Measurements from ENCODE around the gene HTR1B. TPM values are rescaled to one million over a fixed set of nuclear protein-coding genes. Genes with fewer than 3 reads are reported as not detected.

Gene HTR1B
- total and polyA plus RNA-seq, 9 of the 15 experiments (the other 6 are each of a cell fraction or from before 2014, with no cell fraction given) = not detected

DNA sequence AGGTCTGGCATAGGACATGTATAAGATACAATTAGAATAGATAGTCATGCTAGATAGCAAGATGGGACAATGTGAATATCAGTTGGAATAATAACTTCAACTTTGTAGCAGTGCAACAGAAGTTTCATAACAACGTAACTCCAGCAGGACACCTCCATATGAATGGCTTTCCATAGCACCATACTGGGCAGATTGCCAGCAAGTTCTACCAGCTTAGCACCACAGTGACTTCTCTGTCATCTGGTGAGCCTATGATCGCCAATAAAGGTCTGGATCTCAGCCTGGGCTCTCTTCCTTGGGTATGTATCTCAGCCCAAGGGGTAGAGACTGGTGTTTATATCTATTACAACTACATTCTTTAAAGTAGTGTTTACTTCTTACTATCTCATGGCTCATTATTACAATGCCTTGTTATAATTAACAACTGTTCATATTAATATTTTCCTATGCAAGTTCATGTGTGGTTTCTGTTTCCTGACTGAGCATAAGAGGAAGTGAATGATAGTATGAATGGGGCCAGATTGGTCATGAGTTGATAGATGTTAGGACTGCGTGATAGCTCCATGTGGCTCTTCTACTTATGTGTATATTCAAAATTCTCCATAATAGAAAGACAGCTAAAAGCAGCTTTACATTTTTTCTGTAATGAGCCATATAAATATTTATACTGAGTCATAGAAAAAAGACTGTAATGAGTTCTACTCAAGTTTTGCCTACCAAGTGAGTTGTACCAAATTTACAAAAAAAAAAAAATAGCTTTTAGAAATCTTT, 22.9 kb downstream of the HTR1B start:
- H3K79me2 ChIP-seq (ENCODE audit: control insufficient read depth, insufficient read depth, low read length) = no peaks in the 10 kb centered on the region
- ChIA-PET CTCF (ENCODE audit: low intra/inter-chr PET ratio) (no interaction called here), POLR2A (no interaction called here)
- 2% methylated on average over 3 of the region's 3 CpGs for WGBS (ENCODE audit: insufficient coverage, low coverage, missing lambda C conversion rate)
- H3K27me3 ChIP-seq (ENCODE audit: control insufficient read depth in 2 of 2, insufficient read depth in 2 of 2, low read length in 2 of 2) = no peaks in the 10 kb centered on the region
- ATAC-seq = no peak
- intact Hi-C loops (cut with micrococcal nuclease) = no loop called here
- DNase-seq (ENCODE audit: extremely low read depth in 1 of 4, low spot score in 3 of 4) = no peak
- H3K9ac ChIP-seq (ENCODE audit: insufficient read depth in 1 of 2, low read depth in 2 of 2, low read length in 2 of 2) = no peak overlapping the region
- H3K4me3 ChIP-seq = no peak overlapping the region
- H4K20me1 ChIP-seq (replicated peaks; ENCODE audit: control insufficient read depth, insufficient read depth, low read length) = no peaks in the 10 kb centered on the region
- TF ChIP-seq ESRRA (IDR thresholded peaks at IDR 0.05; ENCODE audit: borderline replicate concordance, low read depth) = no peak
- TF ChIP-seq MEF2A (IDR thresholded peaks at IDR 0.05; ENCODE audit: control insufficient read depth, low read depth, low read length) = no peak
- no peak for TF ChIP-seq HNRNPUL1 (IDR thresholded peaks at IDR 0.05; ENCODE audit: low read length)
- TF ChIP-seq ATF3 (IDR thresholded peaks at IDR 0.05) = no peak
- no peak for TF ChIP-seq ATF3 (CRISPR knock-in tag; conservative IDR thresholded peaks at IDR 0.05)
- no peak for TF ChIP-seq TCFL5 (CRISPR knock-in tag; conservative IDR thresholded peaks at IDR 0.05)
- no peak for TF ChIP-seq ZNF134 (CRISPR knock-in tag; conservative IDR thresholded peaks at IDR 0.05)
- TF ChIP-seq KLF1 (tag; IDR thresholded peaks at IDR 0.05) = no peak
- TF ChIP-seq SMAD3 (CRISPR knock-in tag; conservative IDR thresholded peaks at IDR 0.05) = no peak
- TF ChIP-seq CXXC5 (CRISPR knock-in tag; IDR thresholded peaks at IDR 0.05) = no peak
- no peak for TF ChIP-seq ZNF311 (CRISPR knock-in tag; IDR thresholded peaks at IDR 0.05)
- TF ChIP-seq PHTF2 (CRISPR knock-in tag; IDR thresholded peaks at IDR 0.05) = no peak
- no peak for TF ChIP-seq ZNF282 (CRISPR knock-in tag; IDR thresholded peaks at IDR 0.05)
- no peak for TF ChIP-seq FOS (IDR thresholded peaks at IDR 0.05; ENCODE audit: extremely low read depth, insufficient read length)
- TF ChIP-seq PRPF4 (IDR thresholded peaks at IDR 0.05; ENCODE audit: insufficient read depth, low read depth, low read length, poor library complexity, severe bottlenecking) = no peak
- no peak overlapping the region for H2AFZ ChIP-seq (ENCODE audit: low read depth, low read length)
- no TSS peak for BruUV-seq (replicated peaks)
- H3K4me2 ChIP-seq (ENCODE audit: insufficient read depth, low read length) = no peak overlapping the region
- H3K36me3 ChIP-seq (ENCODE audit: control insufficient read depth, insufficient read depth, low read length) = no peaks in the 10 kb centered on the region
- in situ Hi-C loops (cut with MboI) = no loop called here
- no peaks in the 10 kb centered on the region for H3K4me1 ChIP-seq (replicated peaks in 1 of 2; ENCODE audit: control insufficient read depth in 2 of 2, insufficient read depth in 2 of 2, low read length in 2 of 2)
- H3K9me3 ChIP-seq (replicated peaks; ENCODE audit: control insufficient read depth, insufficient read depth, low read depth, low read length) = no peaks in the 10 kb centered on the region
- no peak for FAIRE-seq
- no peak overlapping the region for H3K27ac ChIP-seq (ENCODE audit: extremely low read depth, low read depth, low read length)
- H3K9me1 ChIP-seq (ENCODE audit: control insufficient read depth, insufficient read depth, low read length) = no peaks in the 10 kb centered on the region
